Muscle layer of colon (tissue), 2 donors: Measurements from ENCODE around the gene TNNC2.
"Not testable (repeated sequence)": the region's sequence is repeated elsewhere in the genome, so short reads cannot be mapped to it uniquely, and the experiment has no call there.

ENCODE experiments used
- H3K27ac ChIP-seq: one replicate; pipeline ENCODE4 v1.7.0; 2013; ENCODE audit warnings: low read depth, mild to moderate bottlenecking, low read length, moderate library complexity
- H3K27me3 ChIP-seq, 2 donors: one replicate each; pipeline ENCODE4 v1.7.0; 2013; ENCODE audit warnings: low read length in 2 of 2, mild to moderate bottlenecking in 2 of 2; ENCODE audit not compliant: insufficient read depth in 2 of 2, control insufficient read depth in 1 of 2
- H3K36me3 ChIP-seq: one replicate; pipeline ENCODE4 v1.7.0; 2013; ENCODE audit warnings: mild to moderate bottlenecking, low read length; ENCODE audit not compliant: insufficient read depth
- H3K4me1 ChIP-seq: one replicate; pipeline ENCODE4 v1.7.0; 2013; ENCODE audit warnings: mild to moderate bottlenecking, low read length; ENCODE audit not compliant: insufficient read depth
- H3K4me3 ChIP-seq, 2 donors: one replicate each; pipeline ENCODE4 v1.7.0; 2013; ENCODE audit warnings: low read length in 2 of 2, low read depth in 1 of 2, mild to moderate bottlenecking in 1 of 2, moderate library complexity in 1 of 2
- H3K9ac ChIP-seq: one replicate; pipeline ENCODE4 v1.7.0; 2013; ENCODE audit warnings: low read length
- H3K9me3 ChIP-seq: one replicate; pipeline ENCODE4 v1.7.0; 2013; ENCODE audit warnings: mild to moderate bottlenecking, low read length
- donor health status: abdominal sarcoma.
- donor health status: Adenocarcinoma of cecum.

The TNNC2 gene

DNA sequence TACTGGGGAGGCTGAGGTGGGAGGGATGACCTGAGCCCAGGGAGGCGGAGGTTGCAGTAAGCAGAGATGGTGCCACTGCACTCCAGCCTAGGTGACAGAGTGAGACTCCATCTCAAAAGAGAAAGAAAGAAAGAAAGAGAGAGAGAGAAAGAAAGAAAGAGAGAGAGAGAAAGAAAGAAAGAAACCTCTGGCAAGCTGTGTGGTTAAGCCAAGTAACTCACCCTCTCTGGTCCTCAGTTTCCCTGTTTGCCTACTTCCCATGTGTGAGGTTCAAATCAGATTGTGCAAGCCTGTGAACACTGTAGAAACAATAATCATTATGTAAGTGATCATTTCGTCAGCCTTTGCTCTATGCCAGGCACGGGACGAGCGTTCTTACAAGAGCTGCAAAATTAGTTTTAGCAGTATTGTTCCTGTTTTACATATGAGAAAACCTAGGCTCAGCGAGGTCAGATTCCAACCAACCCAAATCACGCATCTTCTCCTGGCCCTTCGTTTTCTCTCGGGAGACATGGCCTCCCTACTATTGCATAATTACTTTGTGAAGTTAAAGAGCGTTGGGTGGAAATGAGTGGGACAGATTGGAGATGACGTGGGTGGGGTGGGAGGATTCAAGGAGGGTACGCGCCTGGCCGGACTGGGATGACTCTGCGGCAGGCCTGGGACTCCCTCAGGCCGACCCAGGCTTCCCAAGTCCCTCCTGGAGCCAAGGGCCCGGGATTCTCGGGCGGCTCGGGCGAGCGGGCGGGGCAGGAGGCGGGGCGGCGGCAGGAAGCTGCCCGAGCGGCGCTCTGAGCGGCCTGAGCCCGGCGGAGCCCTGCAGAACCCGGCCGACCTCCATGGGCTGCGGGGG is 6.1 kb upstream of the TNNC2 start, which contains the start of gene SNX21:
Gene SNX21 (plus strand): TSS at position 770 of the 853 bp plus-strand sequence. CDS start 121 bp downstream, outside the sequence.
- Histone ChIP-seq H3K9ac (peak within 1 kb of the TSS; percentile 77), H3K27ac (peak within 1 kb of the TSS; percentile 90), H3K27me3 (no peaks in the 10 kb centered on the region), H3K4me3 (peak within 1 kb of the TSS; percentile 57 to 82), H3K36me3 (no peaks in the 10 kb centered on the region), H3K9me3 (no peaks in the 10 kb centered on the region), H3K4me1 (peaks cover 40% of the 10 kb centered on the region)

DNA sequence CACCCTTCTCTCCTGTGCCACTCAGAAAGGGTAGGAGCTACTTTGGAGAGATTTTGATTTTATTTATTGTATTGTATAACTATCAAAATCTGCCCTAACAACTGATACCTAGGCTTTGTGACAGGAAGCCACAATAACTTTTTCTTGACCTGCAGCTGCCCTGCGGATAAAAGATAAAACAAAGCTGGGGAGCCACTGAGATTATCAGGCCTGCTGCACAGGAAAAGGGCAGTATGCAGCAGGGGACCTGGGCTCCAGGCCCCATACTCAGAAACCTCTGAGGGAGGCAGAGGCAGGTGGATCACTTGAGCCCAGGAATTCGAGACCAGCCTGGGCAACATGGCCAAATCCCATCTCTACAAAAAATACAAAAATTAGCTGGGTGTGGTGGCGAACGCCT is 5.5 kb upstream of the TNNC2 start:
- no peaks in the 10 kb centered on the region for H3K36me3 ChIP-seq
- H3K4me1 ChIP-seq: peaks cover 40% of the 10 kb centered on the region
- peak overlapping the region; percentile 90 for H3K27ac ChIP-seq
- no peaks in the 10 kb centered on the region for H3K27me3 ChIP-seq
- H3K9me3 ChIP-seq: no peaks in the 10 kb centered on the region
- no peak overlapping the region for H3K4me3 ChIP-seq
- H3K9ac ChIP-seq: no peak overlapping the region

DNA sequence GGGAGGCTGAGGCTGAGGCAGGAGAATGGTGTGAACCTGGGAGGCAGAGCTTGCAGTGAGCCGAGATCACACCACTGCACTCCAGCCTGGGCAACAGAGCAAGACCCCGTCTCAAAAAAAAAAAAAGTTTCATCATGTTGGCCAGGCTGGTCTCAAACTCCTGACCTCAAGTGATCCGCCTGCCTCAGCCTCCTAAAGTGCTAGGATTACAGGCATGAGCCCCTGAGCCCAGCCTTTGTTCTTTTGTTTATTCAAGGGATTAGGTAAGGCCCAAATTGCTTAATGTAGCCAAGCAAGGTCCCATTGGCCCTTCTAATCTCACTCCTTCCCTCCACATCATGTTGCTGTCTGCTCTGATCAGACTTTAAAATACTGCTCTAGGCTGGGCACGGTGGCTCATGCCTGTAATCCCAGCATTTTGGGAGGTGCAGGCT is 2.6 kb upstream of the TNNC2 start:
- H3K36me3 ChIP-seq, H3K27ac ChIP-seq, H3K9me3 ChIP-seq, H3K27me3 ChIP-seq, H3K4me3 ChIP-seq, H3K9ac ChIP-seq: not testable (repeated sequence)
- H3K4me1 ChIP-seq: peaks cover 29% of the 10 kb centered on the region

DNA sequence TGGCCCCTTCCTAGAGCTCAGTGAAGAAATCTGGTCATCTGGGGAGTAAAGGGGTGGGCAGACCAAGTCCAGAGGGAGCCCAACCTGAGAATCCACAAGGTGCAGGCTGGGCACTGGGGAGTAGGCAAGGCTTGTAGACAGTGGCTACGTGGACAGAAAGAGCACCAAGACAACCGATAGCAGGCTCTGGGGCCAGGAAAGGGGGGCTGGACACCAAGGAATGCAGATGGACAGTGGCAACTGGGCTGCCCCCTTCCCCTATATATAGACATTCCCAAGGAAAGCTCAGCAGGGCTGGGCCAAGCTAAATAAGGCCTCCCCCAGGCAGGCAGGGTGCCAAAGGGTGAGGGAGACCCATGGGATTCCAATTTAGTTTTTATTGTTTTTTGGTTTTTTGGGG is 1.5 kb upstream of the TNNC2 start:
- H3K9me3 ChIP-seq: no peaks in the 10 kb centered on the region
- peaks cover 26% of the 10 kb centered on the region for H3K4me1 ChIP-seq
- no peak overlapping the region for H3K27ac ChIP-seq

DNA sequence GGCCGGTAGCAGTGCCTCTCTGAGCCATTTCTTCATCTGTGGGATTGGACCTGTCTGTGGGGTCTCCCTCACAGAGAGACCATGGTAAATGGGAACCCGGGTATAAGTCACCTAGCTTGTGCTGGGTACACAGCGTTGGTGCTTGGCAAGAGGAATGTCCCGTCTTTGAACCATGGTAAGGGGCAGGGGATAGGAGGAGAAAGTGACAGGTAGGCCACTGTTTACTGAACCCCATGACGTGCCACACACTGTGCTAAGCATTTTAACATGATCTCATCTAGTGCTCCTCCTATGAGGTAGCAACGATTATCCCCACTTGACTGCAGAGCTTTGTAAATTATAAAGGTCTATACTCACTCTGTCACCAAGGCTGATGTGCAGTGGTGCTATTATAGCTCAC is 600 bp upstream of the TNNC2 start:
- Histone ChIP-seq H3K4me3 (no peak overlapping the region), H3K36me3 (no peaks in the 10 kb centered on the region), H3K9ac (no peak overlapping the region), H3K4me1 (peaks cover 20% of the 10 kb centered on the region), H3K27me3 (peaks cover 0 to 12% of the 10 kb centered on the region in 2 donors), H3K9me3 (no peaks in the 10 kb centered on the region), H3K27ac (no peak overlapping the region)

More for the DNA sequence above, 1.5 kb upstream of the TNNC2 start:
- Histone ChIP-seq H3K4me3 (no peak overlapping the region), H3K36me3 (no peaks in the 10 kb centered on the region), H3K9ac (no peak overlapping the region), H3K27me3 (peaks cover 0 to 5% of the 10 kb centered on the region in 2 donors)

DNA sequence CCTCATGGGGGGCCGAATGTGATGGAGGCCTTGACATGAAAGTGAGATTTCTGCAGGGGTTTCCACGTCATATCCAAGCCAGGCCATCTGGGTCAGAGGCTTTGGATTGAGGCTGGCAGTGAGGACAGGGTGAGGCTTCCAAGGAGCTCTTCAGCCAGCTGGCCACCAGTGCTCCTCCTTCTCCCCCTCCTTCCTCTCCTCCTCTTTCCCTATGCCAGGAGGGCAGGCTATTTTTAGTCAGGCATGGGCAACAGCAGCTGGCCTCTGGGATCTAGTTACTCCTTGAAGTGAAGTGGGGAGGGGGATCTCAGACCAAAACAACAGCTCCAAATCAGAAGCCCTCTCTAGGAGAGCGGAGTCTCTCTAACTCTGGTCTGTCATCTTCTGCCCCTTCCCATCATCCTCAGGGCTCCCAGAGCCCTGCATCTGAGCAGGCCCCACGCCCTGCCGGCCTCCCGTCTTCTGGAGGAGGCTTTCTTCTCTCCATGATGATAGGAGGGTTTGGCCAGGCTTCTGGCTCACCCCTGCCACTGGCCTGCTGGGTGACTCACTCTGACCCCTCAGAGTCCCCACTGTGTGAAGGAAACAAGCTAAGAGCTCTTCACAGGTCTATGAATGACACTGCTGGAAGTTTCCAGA is 612 bp downstream of the TNNC2 start:
- H3K27ac ChIP-seq: peak overlapping the region; percentile 27
- H3K9ac ChIP-seq: no peak overlapping the region
- peaks cover 0 to 15% of the 10 kb centered on the region in 2 donors for H3K27me3 ChIP-seq
- H3K4me3 ChIP-seq: no peak overlapping the region
- peaks cover 15% of the 10 kb centered on the region for H3K4me1 ChIP-seq
- no peaks in the 10 kb centered on the region for H3K36me3 ChIP-seq
- no peaks in the 10 kb centered on the region for H3K9me3 ChIP-seq

DNA sequence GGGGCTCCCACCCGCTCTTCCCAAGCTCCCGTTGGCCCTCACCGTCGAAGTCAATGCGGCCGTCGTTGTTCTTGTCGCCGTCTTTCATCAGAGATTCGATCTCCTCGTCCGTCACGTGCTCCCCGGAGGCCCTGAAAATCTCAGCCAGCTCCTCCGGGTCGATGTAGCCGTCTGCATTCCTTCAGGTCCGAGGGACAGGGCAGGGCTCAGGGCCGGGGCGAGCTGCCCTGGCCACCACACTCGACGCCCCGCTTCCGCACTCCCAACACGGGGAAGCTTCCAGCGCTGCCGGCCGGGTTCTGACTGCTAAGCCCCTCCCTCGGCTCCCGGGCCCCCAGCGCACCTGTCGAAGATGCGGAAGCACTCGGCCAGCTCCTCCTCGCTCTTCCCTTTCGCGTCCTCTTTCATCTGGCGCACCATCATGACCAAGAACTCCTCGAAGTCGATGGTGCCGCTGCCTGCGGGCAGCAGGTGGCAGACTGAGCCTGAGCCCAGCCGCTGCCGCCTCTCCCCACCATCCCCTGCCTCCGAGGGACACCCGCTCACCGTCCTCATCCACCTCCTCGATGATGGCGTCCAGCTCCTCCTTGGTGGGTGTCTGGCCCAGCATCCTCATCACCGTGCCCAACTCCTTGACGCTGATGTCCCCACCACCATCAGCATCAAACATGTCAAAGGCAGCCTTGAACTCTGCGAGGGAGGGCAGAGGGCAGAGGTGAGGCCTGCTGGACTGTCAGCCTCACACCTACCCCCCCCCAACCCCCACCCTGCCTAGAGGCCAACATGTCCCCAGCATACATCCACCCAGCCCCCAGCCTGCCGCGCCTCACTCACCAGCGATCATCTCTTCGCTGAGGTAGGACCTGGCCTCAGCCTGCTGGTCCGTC is 2.9 kb downstream of the TNNC2 start:
- H3K4me3 ChIP-seq: peak overlapping the region; percentile 23 to 27
- peaks cover 0 to 15% of the 10 kb centered on the region in 2 donors for H3K27me3 ChIP-seq
- H3K36me3 ChIP-seq: no peaks in the 10 kb centered on the region
- no peak overlapping the region for H3K27ac ChIP-seq
- no peaks in the 10 kb centered on the region for H3K9me3 ChIP-seq
- no peak overlapping the region for H3K9ac ChIP-seq
- peaks cover 15% of the 10 kb centered on the region for H3K4me1 ChIP-seq

DNA sequence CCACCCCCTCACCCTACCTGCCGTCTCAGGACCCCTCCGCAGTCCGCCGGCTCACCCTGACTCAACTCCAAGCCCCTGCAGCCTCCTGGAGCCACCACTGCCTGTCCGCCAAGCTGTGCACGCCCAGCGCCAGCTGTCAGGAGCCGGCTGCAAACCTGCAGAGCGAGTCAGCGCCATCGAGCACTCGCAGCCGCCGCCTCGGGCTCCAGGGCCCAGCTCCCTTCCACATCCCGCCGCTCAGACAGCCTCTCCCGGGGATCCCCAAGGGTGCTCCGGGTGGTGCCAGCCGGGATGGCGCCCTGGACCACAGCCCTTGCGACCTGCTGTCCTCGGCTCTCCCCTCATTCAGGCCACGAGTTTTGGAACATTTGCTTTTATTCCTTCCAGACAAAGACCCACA is 4.3 kb downstream of the TNNC2 start:
- Histone ChIP-seq H3K9ac (no peak overlapping the region), H3K36me3 (no peaks in the 10 kb centered on the region), H3K9me3 (no peaks in the 10 kb centered on the region), H3K4me3 (peak overlapping the region in 1 of 2 donors; percentile 18), H3K27me3 (peaks cover 0 to 15% of the 10 kb centered on the region in 2 donors), H3K27ac (no peak overlapping the region), H3K4me1 (peaks cover 16% of the 10 kb centered on the region)

DNA sequence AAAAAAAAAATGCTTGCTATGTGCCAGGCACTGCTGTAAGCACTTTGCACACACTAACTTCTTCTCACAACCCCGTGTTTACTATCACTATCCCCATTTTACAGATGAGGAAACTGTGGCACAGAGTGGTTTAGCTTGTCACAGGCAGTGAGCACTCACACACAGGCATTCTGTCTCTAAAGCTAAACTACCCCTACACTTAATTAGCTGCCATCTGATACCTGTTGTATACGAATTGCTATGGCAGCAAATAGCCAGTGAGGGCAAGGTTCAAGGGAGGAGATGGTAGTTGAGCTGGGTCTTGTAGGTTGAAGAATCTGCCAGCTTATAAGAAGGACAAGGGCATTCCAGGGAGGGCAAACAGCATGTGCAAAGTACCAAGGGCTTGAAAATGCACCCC is 5.2 kb downstream of the TNNC2 start:
- Histone ChIP-seq H3K27ac (no peak overlapping the region), H3K27me3 (peaks cover 0 to 15% of the 10 kb centered on the region in 2 donors), H3K4me3 (no peak overlapping the region), H3K9ac (no peak overlapping the region), H3K9me3 (no peaks in the 10 kb centered on the region), H3K36me3 (no peaks in the 10 kb centered on the region), H3K4me1 (peaks cover 19% of the 10 kb centered on the region)

DNA sequence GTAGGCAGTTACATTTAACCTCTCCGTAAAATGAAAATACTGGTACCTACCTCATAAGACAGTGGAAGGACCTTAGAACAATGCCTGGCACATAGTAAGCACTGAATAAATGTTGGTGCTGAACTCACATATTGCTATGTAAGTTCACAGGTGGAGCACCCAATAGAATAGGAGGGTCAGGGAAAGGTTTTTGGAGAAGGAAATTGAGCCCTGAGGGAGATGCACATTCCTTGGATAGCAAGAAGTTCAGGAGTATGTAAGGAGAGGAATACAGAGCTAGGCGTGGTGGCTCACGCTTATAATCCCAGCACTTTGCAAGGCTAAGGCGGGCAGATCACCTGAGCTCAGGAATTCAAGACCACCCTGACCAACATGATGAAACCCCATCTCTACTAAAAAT is 7.6 kb downstream of the TNNC2 start:
- no peak overlapping the region for H3K27ac ChIP-seq

DNA sequence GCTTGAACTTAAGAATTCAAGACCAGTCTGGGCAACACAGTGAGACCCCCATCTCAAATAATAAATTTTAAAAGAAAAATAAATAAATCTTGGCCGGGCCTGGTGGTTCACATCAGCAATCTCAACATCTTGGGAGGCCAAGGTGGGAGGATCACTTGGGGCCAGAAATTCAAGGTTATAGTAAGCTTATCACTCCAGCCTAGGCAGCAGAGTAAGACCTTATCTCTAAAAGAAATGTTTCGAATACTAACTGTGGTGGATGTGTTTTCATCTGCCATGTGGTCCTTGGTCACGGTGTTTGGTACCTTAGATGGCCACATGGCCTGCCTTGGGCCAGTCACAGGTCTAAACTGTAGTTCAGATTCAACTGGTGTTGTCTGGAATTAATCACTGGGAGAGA is 8.9 kb downstream of the TNNC2 start:
- H3K9me3 ChIP-seq: no peaks in the 10 kb centered on the region
- H3K36me3 ChIP-seq: no peaks in the 10 kb centered on the region
- peaks cover 0 to 8% of the 10 kb centered on the region in 2 donors for H3K27me3 ChIP-seq
- H3K4me1 ChIP-seq: peaks cover 7% of the 10 kb centered on the region
- no peak overlapping the region for H3K27ac ChIP-seq
- no peak overlapping the region for H3K4me3 ChIP-seq
- no peak overlapping the region for H3K9ac ChIP-seq

More for the DNA sequence above, 7.6 kb downstream of the TNNC2 start:
- Histone ChIP-seq H3K4me3 (no peak overlapping the region), H3K36me3 (no peaks in the 10 kb centered on the region), H3K4me1 (peaks cover 6% of the 10 kb centered on the region), H3K9ac (no peak overlapping the region), H3K9me3 (no peaks in the 10 kb centered on the region), H3K27me3 (peaks cover 0 to 15% of the 10 kb centered on the region in 2 donors)
